ENCODE data around the gene TAS2R40. TPM values are rescaled to one million over a fixed set of nuclear protein-coding genes. Genes with fewer than 3 reads are reported as not detected.

Gene TAS2R40
- total RNA-seq, 4 donors from 2014 or later: not detected

GRCh38 chr7:143181349-143181748 is 40.5 kb upstream of the TAS2R40 start:
- Histone ChIP-seq H3K4me1 (no peaks in the 10 kb centered on the region), H3K36me3 (no peaks in the 10 kb centered on the region), H3K4me3 (no peak overlapping the region), H3K9me3 (peaks cover 0 to 24% (median 0%) of the 10 kb centered on the region in 3 donors), H3K27me3 (no peaks in the 10 kb centered on the region), H3K27ac (no peak overlapping the region)
- DNase-seq: no peak
- intact Hi-C loops (cut with DNase I): no loop called here
- TF ChIP-seq POLR2A (IDR thresholded peaks at IDR 0.05): no peak
- no peak for TF ChIP-seq CTCF (IDR thresholded peaks at IDR 0.05)
- 65 to 95% methylated on average over 2 of the region's 2 CpGs for whole genome bisulfite sequencing, 2 donors

- H3K4me1 ChIP-seq: no peaks in the 10 kb centered on the region
- DNase-seq: no peak
- no peak within 1 kb of the TSS for H3K27ac ChIP-seq
- H3K9me3 ChIP-seq: peaks cover 0 to 12% (median 0%) of the 10 kb centered on the region in 3 donors
- WGBS, 2 donors: 61 to 75% methylated on average over 3 of the region's 3 CpGs
- no peak within 1 kb of the TSS for H3K4me3 ChIP-seq
- H3K36me3 ChIP-seq: no peaks in the 10 kb centered on the region
- intact Hi-C loops (cut with DNase I): no loop called here
- no peak for TF ChIP-seq CTCF (IDR thresholded peaks at IDR 0.05)
- TF ChIP-seq POLR2A (IDR thresholded peaks at IDR 0.05): no peak
- no peaks in the 10 kb centered on the region for H3K27me3 ChIP-seq
Observed at GRCh38 chr7:143183024-143183423, 38.8 kb upstream of the TAS2R40 start, which contains the start of gene TAS2R39. Gene TAS2R39, plus strand, starts transcription at chr7:143183419. Its CDS starts 0 bp downstream, at chr7:143183419.

DNA sequence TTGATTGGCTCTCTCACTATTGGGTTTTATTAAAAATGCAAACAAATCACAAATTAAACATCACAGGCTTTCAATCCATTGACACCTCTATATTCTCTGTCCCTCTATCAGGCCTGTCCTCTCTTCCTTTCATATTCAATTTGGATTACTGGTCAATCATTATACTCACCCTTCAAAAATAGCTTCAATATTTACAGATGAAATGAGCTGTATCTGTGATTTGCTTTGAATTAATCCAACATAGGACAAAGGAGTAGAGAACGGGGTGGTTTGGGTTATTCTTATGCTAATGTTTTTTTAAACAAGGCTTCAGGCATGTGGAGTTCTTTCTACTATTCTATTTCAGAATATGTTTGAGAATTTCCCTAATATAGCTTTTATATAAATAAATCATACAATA is 36.3 kb upstream of the TAS2R40 start:
- no peaks in the 10 kb centered on the region for H3K27me3 ChIP-seq
- TF ChIP-seq CTCF (IDR thresholded peaks at IDR 0.05): no peak
- TF ChIP-seq POLR2A (IDR thresholded peaks at IDR 0.05): no peak
- 43 to 49% methylated on average over 1 of the region's 1 CpG for WGBS, 2 donors

DNA sequence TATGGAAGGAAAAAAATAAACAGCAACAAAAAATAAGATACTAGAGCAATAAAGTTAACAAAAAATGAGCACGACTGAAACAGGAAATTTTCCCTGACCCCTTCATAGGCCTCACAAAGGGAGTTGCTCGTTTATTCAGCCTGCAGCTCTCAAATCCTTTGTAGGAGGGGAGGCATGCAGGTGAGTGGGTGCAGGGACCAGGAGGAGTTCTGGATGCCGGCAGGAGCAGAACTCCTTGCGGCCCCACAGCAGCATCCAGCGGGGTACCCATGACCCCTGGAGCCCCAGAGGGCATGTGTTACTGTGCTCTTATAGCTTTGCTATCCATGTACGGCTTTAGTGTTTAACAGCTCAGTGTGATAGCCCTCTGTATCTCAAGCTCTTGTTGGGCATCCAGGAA is 32.8 kb upstream of the TAS2R40 start:
- DNase-seq: no peak
- TF ChIP-seq POLR2A (IDR thresholded peaks at IDR 0.05) (no peak), CTCF (IDR thresholded peaks at IDR 0.05) (no peak)
- no peaks in the 10 kb centered on the region for H3K36me3 ChIP-seq
- H3K9me3 ChIP-seq: no peaks in the 10 kb centered on the region
- intact Hi-C loops (cut with DNase I): no loop called here
- WGBS, 2 donors: 53 to 68% methylated on average over 5 of the region's 6 CpGs
- H3K4me1 ChIP-seq: no peaks in the 10 kb centered on the region
- no peak overlapping the region for H3K4me3 ChIP-seq
- no peak overlapping the region for H3K27ac ChIP-seq
- no peaks in the 10 kb centered on the region for H3K27me3 ChIP-seq

More for the DNA sequence above, 36.3 kb upstream of the TAS2R40 start:
- no peaks in the 10 kb centered on the region for H3K9me3 ChIP-seq
- no peaks in the 10 kb centered on the region for H3K4me1 ChIP-seq
- no peak overlapping the region for H3K27ac ChIP-seq
- no peaks in the 10 kb centered on the region for H3K36me3 ChIP-seq
- intact Hi-C loops (cut with DNase I): no loop called here
- no peak overlapping the region for H3K4me3 ChIP-seq
- no peak for DNase-seq

DNA sequence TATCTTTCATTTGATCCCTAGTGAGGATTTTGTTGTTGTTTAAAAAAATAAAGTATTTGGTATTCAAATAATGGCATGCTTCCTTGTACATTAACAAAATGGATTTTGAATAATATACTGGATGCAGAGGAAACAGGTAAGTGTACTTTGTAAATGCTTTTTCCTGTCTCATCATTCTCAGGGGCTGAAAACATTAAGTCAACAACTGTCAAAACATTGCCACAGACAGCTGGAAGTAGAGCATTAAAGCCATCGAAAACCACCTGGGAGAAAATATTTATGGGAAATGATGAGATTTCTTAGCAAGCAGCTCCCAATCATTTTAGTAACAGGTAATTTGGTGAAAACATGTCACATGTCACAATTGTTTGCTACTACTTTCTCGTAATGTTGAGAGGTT is 28.0 kb upstream of the TAS2R40 start:
- intact Hi-C loops (cut with DNase I): no loop called here
- WGBS, 2 donors: 46 to 55% methylated on average over 2 of the region's 2 CpGs

More for the DNA sequence above, 28.0 kb upstream of the TAS2R40 start:
- DNase-seq: no peak
- Histone ChIP-seq H3K27me3 (no peaks in the 10 kb centered on the region), H3K36me3 (no peaks in the 10 kb centered on the region), H3K9me3 (no peaks in the 10 kb centered on the region), H3K4me1 (no peaks in the 10 kb centered on the region), H3K27ac (no peak overlapping the region), H3K4me3 (no peak overlapping the region)
- no peak for TF ChIP-seq CTCF (IDR thresholded peaks at IDR 0.05)
- no peak for TF ChIP-seq POLR2A (IDR thresholded peaks at IDR 0.05)
